ENCODE results near the gene CYB561D2. TPM values are rescaled to one million over a fixed set of nuclear protein-coding genes. Genes with fewer than 3 reads are reported as not detected.

The CYB561D2 gene
- total and polyA plus RNA-seq, 2 of the 13 experiments (the other 11 are each of a cell fraction or from before 2014, with no cell fraction given) = 11.1 to 17.2 TPM

DNA sequence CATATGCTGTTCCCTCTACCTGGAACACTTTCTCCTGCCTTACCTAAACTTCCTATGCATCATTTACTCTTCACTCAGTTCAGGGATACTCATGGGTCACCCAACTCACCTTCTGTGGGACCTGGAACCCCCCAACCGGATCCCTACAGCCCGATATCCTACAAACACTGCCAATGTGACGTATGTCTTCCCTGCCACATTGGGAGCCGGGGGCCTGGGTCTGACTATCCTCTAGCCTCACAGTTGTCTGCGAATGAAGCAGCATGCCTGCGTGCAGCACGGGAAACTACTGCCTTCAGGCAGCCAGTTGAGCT is 492 bp upstream of the CYB561D2 start:
- no peaks in the 10 kb centered on the region for H3K9me3 ChIP-seq (ENCODE audit: low read length)
- TF ChIP-seq HMGXB4 (CRISPR knock-in tag; IDR thresholded peaks at IDR 0.05; ENCODE audit: borderline replicate concordance in 1 of 2, low read depth in 1 of 2) = no peak
- TF ChIP-seq ZKSCAN8 (CRISPR knock-in tag; IDR thresholded peaks at IDR 0.05; ENCODE audit: borderline replicate concordance) = no peak
- 0 out of 2 replicates have a peak, but pooled peaks have one; percentile 54 for TF ChIP-seq ZNF234 (CRISPR knock-in tag; conservative IDR thresholded peaks at IDR 0.05)
- 0 out of 2 replicates have a peak, but pooled peaks have one; percentile 3 for TF ChIP-seq ZZZ3 (CRISPR knock-in tag; IDR thresholded peaks at IDR 0.05; ENCODE audit: borderline replicate concordance)
- TF ChIP-seq SETDB1 (CRISPR knock-in tag; IDR thresholded peaks at IDR 0.05; ENCODE audit: borderline replicate concordance) = peak; percentile 85
- TF ChIP-seq GPN1 (CRISPR knock-in tag; IDR thresholded peaks at IDR 0.05; ENCODE audit: borderline replicate concordance) = no peak
- no peak for TF ChIP-seq RBAK (CRISPR knock-in tag; IDR thresholded peaks at IDR 0.05)
- no peak for TF ChIP-seq ZBTB21 (CRISPR knock-in tag; IDR thresholded peaks at IDR 0.05)
- TF ChIP-seq ZNF101 (CRISPR knock-in tag; IDR thresholded peaks at IDR 0.05; ENCODE audit: borderline replicate concordance, low read depth) = 0 out of 2 replicates have a peak, but pooled peaks have one; percentile 74
- peaks cover 8 to 35% of the 10 kb centered on the region in 2 experiments; a peak in 4 of 5 replicates for H3K36me3 ChIP-seq (replicated peaks in 1 of 2; ENCODE audit: control insufficient read depth in 1 of 2, insufficient read depth in 2 of 2, low read length in 2 of 2)
- peak overlapping the region; percentile 99 for H3K4me2 ChIP-seq (ENCODE audit: low read depth, low read length)
- DNase-seq (ENCODE audit: low spot score) (no peak), FAIRE-seq (no peak), ATAC-seq (no peak)
- peaks cover 58% of the 10 kb centered on the region for H3K4me1 ChIP-seq (ENCODE audit: insufficient read depth, low read length)
- H3K4me3 ChIP-seq (replicated peaks in 1 of 3; ENCODE audit: insufficient read depth in 1 of 3, low read depth in 2 of 3, low read length in 3 of 3) = peak overlapping the region; percentile 68 to 85 (median 77)
- BruUV-seq (replicated peaks) = no TSS peak
- intact Hi-C loops (cut with micrococcal nuclease; ENCODE audit: unreplicated experiment) = no loop called here
- ChIA-PET POLR2A (interaction anchor here (0.8 to 2.7 kb wide), 13 partner anchors 9 to 269 kb away, joined by 3 to 60 read pairs (median 5); partner anchors contain the start of genes GNAI2, HEMK1, HYAL1 and HYAL3), CTCF (ENCODE audit: low intra/inter-chr PET ratio, low total read pairs) (no interaction called here)
- H3K27me3 ChIP-seq (ENCODE audit: control insufficient read depth in 1 of 2, insufficient read depth in 2 of 2, low read length in 2 of 2) = no peaks in the 10 kb centered on the region
- H3K79me2 ChIP-seq (ENCODE audit: insufficient read depth, low read length) = peaks cover 12% of the 10 kb centered on the region
- peak overlapping the region; percentile 65 for H3K27ac ChIP-seq (ENCODE audit: extremely low read length, insufficient read depth, low read length)
- in situ Hi-C loops (cut with HindIII; ENCODE audit: extremely low pct_ligation_motif_present, low pct_unique_long_range_greater_than_20kb) = no loop called here
- H4K20me1 ChIP-seq (ENCODE audit: insufficient read depth, low read length) = 0 out of 2 replicates have a peak, but pooled peaks cover 3% of the 10 kb centered on the region
- H2AFZ ChIP-seq (ENCODE audit: low read length) = no peak overlapping the region
- 17% methylated on average over 7 of the region's 7 CpGs for WGBS (ENCODE audit: low lambda C conversion rate)
- peak overlapping the region; percentile 76 for H3K9ac ChIP-seq (ENCODE audit: insufficient read depth, low read depth, low read length)
